ENCODE data around the gene WDR82.
A peak's percentile ranks its signal among the peaks of the same experiment; 100 is the strongest.

GRCh38 chr3:52277071-52277964, 1.1 kb downstream of the WDR82 start:
- TF ChIP-seq, protein P1, sequence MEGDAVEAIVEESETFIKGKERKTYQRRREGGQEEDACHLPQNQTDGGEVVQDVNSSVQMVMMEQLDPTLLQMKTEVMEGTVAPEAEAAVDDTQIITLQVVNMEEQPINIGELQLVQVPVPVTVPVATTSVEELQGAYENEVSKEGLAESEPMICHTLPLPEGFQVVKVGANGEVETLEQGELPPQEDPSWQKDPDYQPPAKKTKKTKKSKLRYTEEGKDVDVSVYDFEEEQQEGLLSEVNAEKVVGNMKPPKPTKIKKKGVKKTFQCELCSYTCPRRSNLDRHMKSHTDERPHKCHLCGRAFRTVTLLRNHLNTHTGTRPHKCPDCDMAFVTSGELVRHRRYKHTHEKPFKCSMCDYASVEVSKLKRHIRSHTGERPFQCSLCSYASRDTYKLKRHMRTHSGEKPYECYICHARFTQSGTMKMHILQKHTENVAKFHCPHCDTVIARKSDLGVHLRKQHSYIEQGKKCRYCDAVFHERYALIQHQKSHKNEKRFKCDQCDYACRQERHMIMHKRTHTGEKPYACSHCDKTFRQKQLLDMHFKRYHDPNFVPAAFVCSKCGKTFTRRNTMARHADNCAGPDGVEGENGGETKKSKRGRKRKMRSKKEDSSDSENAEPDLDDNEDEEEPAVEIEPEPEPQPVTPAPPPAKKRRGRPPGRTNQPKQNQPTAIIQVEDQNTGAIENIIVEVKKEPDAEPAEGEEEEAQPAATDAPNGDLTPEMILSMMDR (IDR thresholded peaks at IDR 0.05) = no peak
- peak in 1 of 2 donors; percentile 43 for TF ChIP-seq POLR2A (IDR thresholded peaks at IDR 0.05)
- peak; percentile 27 to 80 (median 71) for TF ChIP-seq POLR2AphosphoS5 (IDR thresholded peaks at IDR 0.05)
